CD14-positive monocyte (primary cell): ENCODE results near the gene FGFR4. TPM values are rescaled to one million over a fixed set of nuclear protein-coding genes. Genes with fewer than 3 reads are reported as not detected.
A peak's percentile ranks its signal among the peaks of the same experiment; 100 is the strongest.

Source experiments
- DNase-seq, 3 donors: peaks; one replicate each; pipeline ENCODE4 v3.0.0-alpha.2; 2011 to 2022
- H2AFZ ChIP-seq: 2 replicates; pipeline ENCODE4 v1.6.0; 2012; ENCODE audit warnings: mild to moderate bottlenecking, low read depth, low read length, inconsistent platforms; ENCODE audit not compliant: insufficient read depth, poor library complexity, severe bottlenecking
- H3K27ac ChIP-seq, 2 donors: 1 replicate in 1 of 2; 2 replicates in 1 of 2; pipeline ENCODE4 v1.5.1; 2012 to 2013; ENCODE audit warnings: low read length in 2 of 2, control low read depth in 1 of 2, inconsistent platforms in 1 of 2, low read depth in 1 of 2, mild to moderate bottlenecking in 1 of 2
- H3K27me3 ChIP-seq, 2 donors: one replicate each; pipeline versions ENCODE4 v1.6.0 to v1.6.1; 2011 to 2013; ENCODE audit warnings: low read length in 2 of 2; ENCODE audit not compliant: control insufficient read depth in 2 of 2, insufficient read depth in 2 of 2
- H3K36me3 ChIP-seq, 2 donors: replicated peaks in 1 of 2; 1 replicate in 1 of 2; 2 replicates in 1 of 2; pipeline versions ENCODE4 v1.5.1 to v1.6.1; 2012 to 2013; ENCODE audit warnings: low read length in 2 of 2, control low read depth in 1 of 2, inconsistent platforms in 1 of 2, mild to moderate bottlenecking in 1 of 2; ENCODE audit not compliant: insufficient read depth in 2 of 2, control insufficient read depth in 1 of 2
- H3K4me1 ChIP-seq, 2 donors: 1 replicate in 1 of 2; 2 replicates in 1 of 2; pipeline versions ENCODE4 v1.5.1 to v1.6.1; 2012 to 2013; ENCODE audit warnings: low read length in 2 of 2, control low read depth in 1 of 2, inconsistent platforms in 1 of 2, mild to moderate bottlenecking in 1 of 2, moderate library complexity in 1 of 2; ENCODE audit not compliant: insufficient read depth in 2 of 2, control insufficient read depth in 1 of 2
- H3K4me2 ChIP-seq: replicated peaks from 2 replicates; pipeline ENCODE3; 2012; ENCODE audit warnings: low read length, moderate library complexity, mild to moderate bottlenecking; ENCODE audit not compliant: poor library complexity, severe bottlenecking; ENCODE audit errors: extremely low read depth
- H3K4me3 ChIP-seq, 3 experiments: fragments of 200-600 bp in 1 of 3; sonication (generic) in 1 of 3; replicated peaks in 1 of 3; 1 replicate in 2 of 3; 2 replicates in 1 of 3; pipeline ENCODE4 v1.5.1; 2011 to 2013; ENCODE audit warnings: low read length in 3 of 3, mild to moderate bottlenecking in 3 of 3, control low read depth in 2 of 3, low read depth in 2 of 3, inconsistent platforms in 1 of 3, moderate library complexity in 1 of 3
- H3K79me2 ChIP-seq: 2 replicates; pipeline ENCODE4 v1.6.0; 2012; ENCODE audit warnings: mild to moderate bottlenecking, control low read depth, inconsistent platforms, low read length, moderate library complexity; ENCODE audit not compliant: insufficient read depth
- H3K9ac ChIP-seq: 2 replicates; pipeline ENCODE4 v1.6.0; 2017; ENCODE audit warnings: low read length, mild to moderate bottlenecking; ENCODE audit not compliant: insufficient read depth, poor library complexity, severe bottlenecking
- H3K9me3 ChIP-seq, 2 donors: replicated peaks in 1 of 2; 1 replicate in 1 of 2; 2 replicates in 1 of 2; pipeline versions ENCODE4 v1.5.1 to v1.6.1; 2012 to 2013; ENCODE audit warnings: low read length in 2 of 2, control low read depth in 1 of 2; ENCODE audit not compliant: control insufficient read depth in 1 of 2, insufficient read depth in 1 of 2
- H4K20me1 ChIP-seq: 2 replicates; pipeline ENCODE4 v1.6.0; 2012; ENCODE audit warnings: mild to moderate bottlenecking, low read length, control low read depth, moderate library complexity; ENCODE audit not compliant: insufficient read depth
- H3K27ac Mint-ChIP-seq, 7 donors: one replicate each; pipeline ENCODE4 v1.8.0; 2020; ENCODE audit warnings: mild to moderate bottlenecking in 7 of 7, mixed read lengths in 7 of 7, moderate library complexity in 6 of 7, inconsistent platforms in 2 of 7
- H3K27me3 Mint-ChIP-seq, 3 donors: one replicate each; pipeline ENCODE4 v1.8.0; 2021 to 2022; ENCODE audit warnings: low read depth in 3 of 3, mild to moderate bottlenecking in 3 of 3, mixed read lengths in 3 of 3, moderate library complexity in 3 of 3, inconsistent platforms in 1 of 3
- H3K36me3 Mint-ChIP-seq, 2 donors: one replicate each; pipeline ENCODE4 v1.8.0; 2020; ENCODE audit warnings: mixed read lengths in 2 of 2, inconsistent platforms in 1 of 2, mild to moderate bottlenecking in 1 of 2
- H3K4me1 Mint-ChIP-seq: one replicate; pipeline ENCODE4 v1.8.0; 2020; ENCODE audit warnings: mild to moderate bottlenecking, mixed read lengths
- H3K4me3 Mint-ChIP-seq, 2 donors: one replicate each; pipeline ENCODE4 v1.8.0; 2020; ENCODE audit warnings: mild to moderate bottlenecking in 2 of 2, mixed read lengths in 2 of 2, moderate library complexity in 1 of 2
- H3K9me3 Mint-ChIP-seq, 7 donors: one replicate each; pipeline ENCODE4 v1.8.0; 2020 to 2022; ENCODE audit warnings: mixed read lengths in 7 of 7, mild to moderate bottlenecking in 6 of 7, moderate library complexity in 6 of 7, inconsistent platforms in 2 of 7
- WGBS: methylation state at CpG from one replicate; pipeline ENCODE4 v1.1.5; 2013; ENCODE audit warnings: missing lambda C conversion rate; ENCODE audit not compliant: insufficient coverage; 5-methylcytosine and 5-hydroxymethylcytosine counted together
- intact Hi-C, 2 donors: fragments of 100-400 bp; cut with micrococcal nuclease; formaldehyde crosslinking; loops; one replicate each; pipeline versions ENCODE4 v1.15.0 to v1.15.1; 2023
- polyA plus RNA-seq, 3 donors: library from polyadenylated mRNA; depleted of rRNA in 1 of 3; unstranded in 2 of 3; stranded (reverse) in 1 of 3; fragments of 300-500 nt in 2 of 3; fragments of >200 nt in 1 of 3; fragmentation: Illumina TruSeq in 2 of 3; gene quantifications; 1 replicate in 2 of 3; 2 replicates in 1 of 3; pipeline ENCODE4 v1.2.3, GENCODE V29; 2012 to 2021
- TF ChIP-seq, protein P1 (sequence below): fragments of 200-600 bp; IDR thresholded peaks from one replicate; pipeline ENCODE4 v1.8.0; 2022; ENCODE audit warnings: antibody characterized with exemption, mild to moderate bottlenecking

FGFR4 gene
- polyA plus RNA-seq, 3 donors, result 0.39 TPM; not detected in 2

DNA sequence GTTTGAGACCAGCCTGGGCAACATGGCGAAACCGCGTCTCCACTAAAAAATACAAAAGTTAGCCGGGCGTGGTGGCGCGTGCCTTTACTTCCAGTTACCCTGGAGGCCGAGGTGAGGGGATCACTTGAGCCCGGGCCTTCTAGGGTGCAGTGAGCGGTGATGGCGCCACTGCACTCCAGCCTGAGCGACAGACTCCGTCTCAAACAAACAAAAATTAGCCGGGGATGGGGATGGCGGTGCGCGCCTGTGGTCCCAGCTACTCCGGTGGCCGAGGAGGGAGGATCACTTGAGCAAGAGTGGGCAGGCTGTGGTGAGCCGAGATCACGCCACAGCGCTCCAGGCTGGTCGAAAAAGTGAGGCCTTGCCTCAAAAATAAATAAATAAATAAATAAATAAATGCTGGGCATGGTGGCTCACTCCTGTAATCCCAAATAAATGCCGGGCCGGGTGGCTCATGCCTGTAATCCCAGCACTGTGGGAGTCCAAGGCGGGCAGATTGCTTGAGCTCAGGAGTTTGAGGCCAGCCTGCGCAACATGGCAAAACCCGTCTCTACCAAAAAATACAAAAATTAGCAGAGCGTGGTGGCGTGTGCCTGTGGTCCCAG is 30.8 kb downstream of the FGFR4 start:
- Histone ChIP-seq H3K4me2 (no peak overlapping the region), H3K4me1 (peaks cover 27 to 28% of the 10 kb centered on the region in 2 donors), H3K27ac (no peak overlapping the region), H3K36me3 (no peaks in the 10 kb centered on the region), H3K4me3 (no peak overlapping the region), H2AFZ (peak overlapping the region; percentile 78), H3K9ac (peak overlapping the region; percentile 38), H3K9me3 (no peaks in the 10 kb centered on the region), H4K20me1 (no peaks in the 10 kb centered on the region), H3K27me3 (no peaks in the 10 kb centered on the region), H3K79me2 (no peaks in the 10 kb centered on the region)
- 95% methylated on average over 13 of the region's 30 CpGs for WGBS
- peaks cover 0 to 5% (median 3%) of the 10 kb centered on the region in 3 donors for H3K27me3 Mint-ChIP-seq
- intact Hi-C loops, result loop anchor here in 1 of 2 donors (2.0 kb wide), 1 partner anchor 17 kb away; no protein-coding TSS in a partner anchor
- H3K4me3 Mint-ChIP-seq, result no peak overlapping the region
- TF ChIP-seq, protein P1, sequence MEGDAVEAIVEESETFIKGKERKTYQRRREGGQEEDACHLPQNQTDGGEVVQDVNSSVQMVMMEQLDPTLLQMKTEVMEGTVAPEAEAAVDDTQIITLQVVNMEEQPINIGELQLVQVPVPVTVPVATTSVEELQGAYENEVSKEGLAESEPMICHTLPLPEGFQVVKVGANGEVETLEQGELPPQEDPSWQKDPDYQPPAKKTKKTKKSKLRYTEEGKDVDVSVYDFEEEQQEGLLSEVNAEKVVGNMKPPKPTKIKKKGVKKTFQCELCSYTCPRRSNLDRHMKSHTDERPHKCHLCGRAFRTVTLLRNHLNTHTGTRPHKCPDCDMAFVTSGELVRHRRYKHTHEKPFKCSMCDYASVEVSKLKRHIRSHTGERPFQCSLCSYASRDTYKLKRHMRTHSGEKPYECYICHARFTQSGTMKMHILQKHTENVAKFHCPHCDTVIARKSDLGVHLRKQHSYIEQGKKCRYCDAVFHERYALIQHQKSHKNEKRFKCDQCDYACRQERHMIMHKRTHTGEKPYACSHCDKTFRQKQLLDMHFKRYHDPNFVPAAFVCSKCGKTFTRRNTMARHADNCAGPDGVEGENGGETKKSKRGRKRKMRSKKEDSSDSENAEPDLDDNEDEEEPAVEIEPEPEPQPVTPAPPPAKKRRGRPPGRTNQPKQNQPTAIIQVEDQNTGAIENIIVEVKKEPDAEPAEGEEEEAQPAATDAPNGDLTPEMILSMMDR, result no peak
- peaks cover 25% of the 10 kb centered on the region for H3K4me1 Mint-ChIP-seq
- no peaks in the 10 kb centered on the region for H3K36me3 Mint-ChIP-seq
- H3K27ac Mint-ChIP-seq, result no peak overlapping the region
- H3K9me3 Mint-ChIP-seq, result peaks cover 0 to 2% (median 0%) of the 10 kb centered on the region in 7 donors
- DNase-seq, result no peak

DNA sequence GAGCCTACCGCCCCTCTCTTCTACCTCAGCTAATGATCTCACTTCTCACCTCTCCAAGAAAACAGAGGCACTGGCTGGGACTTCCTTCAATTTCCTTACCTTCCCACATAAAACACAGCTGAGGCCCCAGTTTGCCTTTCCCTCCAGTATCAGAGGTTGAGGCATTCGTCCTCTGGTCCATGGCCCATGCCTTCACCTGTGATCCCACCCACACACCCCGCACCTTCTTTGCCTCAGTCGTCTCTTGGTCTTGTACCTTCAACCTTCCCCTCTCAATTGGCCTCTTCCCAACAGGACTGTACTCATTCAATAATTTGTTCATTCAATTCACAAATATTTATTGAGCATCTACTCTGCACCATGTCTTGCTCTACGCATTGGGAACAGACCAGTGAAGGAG is 35.9 kb downstream of the FGFR4 start:
- peaks cover 1 to 4% (median 3%) of the 10 kb centered on the region in 3 donors for H3K27me3 Mint-ChIP-seq
- H3K4me1 Mint-ChIP-seq, result peaks cover 8% of the 10 kb centered on the region

More for the DNA sequence above, 35.9 kb downstream of the FGFR4 start:
- 92% methylated on average over 4 of the region's 5 CpGs for WGBS
- H4K20me1 ChIP-seq, result no peaks in the 10 kb centered on the region
- H3K4me3 Mint-ChIP-seq, result no peak overlapping the region
- no peak overlapping the region for H3K4me2 ChIP-seq
- no peaks in the 10 kb centered on the region for H3K27me3 ChIP-seq
- no peaks in the 10 kb centered on the region for H3K36me3 Mint-ChIP-seq
- no peaks in the 10 kb centered on the region for H3K79me2 ChIP-seq
- DNase-seq, result no peak
- TF ChIP-seq, protein P1, result no peak
- no peaks in the 10 kb centered on the region for H3K36me3 ChIP-seq
- no peak overlapping the region for H3K27ac ChIP-seq
- no peaks in the 10 kb centered on the region for H3K9me3 ChIP-seq
- no peaks in the 10 kb centered on the region for H3K4me1 ChIP-seq
- intact Hi-C loops, result no loop called here
- no peak overlapping the region for H3K9ac ChIP-seq
- peaks cover 0 to 2% (median 0%) of the 10 kb centered on the region in 7 donors for H3K9me3 Mint-ChIP-seq
- no peak overlapping the region for H3K4me3 ChIP-seq
- H3K27ac Mint-ChIP-seq, result no peak overlapping the region
- H2AFZ ChIP-seq, result no peak overlapping the region
